ENCODE data around the gene AGBL1.
"Not testable (repeated sequence)": the region's sequence is repeated elsewhere in the genome, so short reads cannot be mapped to it uniquely, and the experiment has no call there.

The AGBL1 gene

GRCh38 chr15:86849558-86850285, 770.1 kb downstream of the AGBL1 start:
- in situ Hi-C loops (cut with HindIII; ENCODE audit: low sequenced_read_pairs) = no loop called here

DNA sequence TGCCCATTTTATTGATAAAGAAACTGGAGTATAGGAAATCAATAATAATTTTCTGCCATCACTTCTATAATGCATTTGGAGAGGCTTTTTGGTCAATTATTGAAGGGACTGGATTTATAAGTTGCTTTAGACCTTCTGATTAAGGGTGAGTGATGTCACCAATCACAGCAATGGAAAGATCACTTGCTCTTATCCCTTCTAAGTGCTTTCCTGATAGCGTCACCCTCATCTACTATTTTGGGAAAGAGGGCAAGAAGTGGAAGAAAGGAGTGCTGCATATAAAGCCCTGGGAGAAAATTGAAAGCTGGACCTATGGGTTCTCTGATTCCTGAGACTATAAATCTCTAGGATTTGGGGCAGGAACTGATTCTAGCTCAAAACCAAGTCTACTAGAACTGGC, 771.3 kb downstream of the AGBL1 start:
- in situ Hi-C loops (cut with HindIII; ENCODE audit: low sequenced_read_pairs) = no loop called here

- in situ Hi-C loops (cut with HindIII; ENCODE audit: low sequenced_read_pairs) = no loop called here
Observed at GRCh38 chr15:86852741-86853140, 773.1 kb downstream of the AGBL1 start.

DNA sequence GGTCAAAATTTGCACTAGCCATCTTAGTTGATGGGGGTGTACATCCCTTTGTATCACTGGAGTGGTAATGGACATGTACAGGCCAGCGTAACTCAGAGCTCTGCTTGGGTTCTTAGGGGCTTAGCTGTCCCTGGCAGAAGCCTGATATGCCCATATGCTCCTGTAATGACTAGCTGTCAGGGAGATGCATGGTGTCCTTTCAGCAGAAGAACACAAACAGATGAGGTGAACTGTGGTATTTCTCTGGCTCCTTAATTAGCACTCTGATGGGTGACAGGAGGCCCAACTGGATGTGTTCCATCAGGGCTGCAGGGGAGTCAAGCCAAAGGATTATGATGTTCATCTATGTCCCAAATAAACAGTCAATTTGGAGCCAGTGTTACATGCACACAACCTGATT, 774.5 kb downstream of the AGBL1 start:
- in situ Hi-C loops (cut with HindIII; ENCODE audit: low sequenced_read_pairs) = no loop called here

DNA sequence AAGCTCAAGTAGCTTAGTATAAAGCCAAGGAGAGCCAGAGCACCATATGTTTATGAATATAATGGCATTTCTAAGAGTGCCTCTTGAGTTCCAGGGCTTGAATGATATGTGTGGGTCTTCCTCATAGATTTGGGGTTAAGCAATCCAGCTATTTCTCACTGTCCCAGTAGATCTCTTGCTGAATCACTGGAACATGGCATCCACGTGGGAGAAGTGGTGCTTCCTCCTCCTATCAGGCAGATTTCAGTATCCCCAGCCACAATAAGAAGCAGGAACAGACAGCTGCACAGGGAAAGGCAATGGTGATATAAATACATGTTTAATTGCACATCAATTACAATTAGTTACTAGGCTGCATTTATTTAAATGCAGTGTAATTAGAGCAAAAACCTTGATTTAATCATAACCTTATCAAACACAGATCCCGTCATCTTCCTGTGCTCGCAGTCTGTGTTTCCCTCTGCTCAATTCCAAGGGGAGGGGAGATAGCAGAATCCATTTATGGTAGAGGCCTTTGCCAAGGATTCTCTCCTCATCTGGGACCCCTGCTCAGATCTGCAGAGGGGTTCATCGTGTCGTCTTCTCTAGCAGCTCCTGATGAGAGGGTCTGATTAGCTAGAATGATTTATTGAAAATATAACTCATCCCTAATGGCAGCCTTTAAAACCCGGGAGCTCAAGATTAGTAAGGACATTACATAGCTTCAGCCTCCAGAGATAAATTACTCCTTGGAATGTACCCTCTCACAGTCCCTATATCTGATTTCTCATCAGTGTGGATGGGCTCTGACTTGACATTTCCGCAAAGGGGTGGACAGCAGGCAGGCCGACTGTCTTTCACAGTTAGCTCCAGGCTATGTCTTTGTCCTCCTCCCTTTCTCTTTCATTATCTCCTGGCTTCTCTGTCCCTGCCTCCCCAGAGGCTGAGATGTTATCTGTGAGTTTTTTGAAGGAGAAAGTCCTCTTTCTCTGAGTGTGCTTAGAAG, 775.9 kb downstream of the AGBL1 start:
- in situ Hi-C loops (cut with HindIII; ENCODE audit: low sequenced_read_pairs) = loop anchor here (5.0 kb wide), 1 partner anchor 48 kb away; no protein-coding TSS in a partner anchor

DNA sequence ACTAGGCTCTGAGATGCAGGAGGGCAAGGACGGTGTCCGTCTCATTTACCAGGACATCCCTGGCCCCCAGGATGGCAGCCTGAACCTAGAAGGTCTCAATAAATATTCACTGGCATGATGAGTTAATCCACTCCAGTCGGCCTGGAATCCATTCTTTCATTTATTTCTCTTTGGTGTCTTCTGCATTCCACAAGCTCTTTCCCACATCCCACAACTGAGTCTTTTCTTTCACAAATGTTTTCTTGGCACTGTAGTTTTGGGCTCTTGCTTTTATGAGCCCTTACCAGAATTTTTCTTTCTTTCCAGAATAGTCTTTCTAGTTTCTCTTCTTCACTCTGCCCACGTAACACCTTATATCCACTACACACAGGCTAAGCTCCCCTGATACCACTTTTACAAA, 778.0 kb downstream of the AGBL1 start:
- in situ Hi-C loops (cut with HindIII; ENCODE audit: low sequenced_read_pairs) = loop anchor here (5.0 kb wide), 1 partner anchor 50 kb away; no protein-coding TSS in a partner anchor

- in situ Hi-C loops (cut with HindIII; ENCODE audit: low sequenced_read_pairs) = no loop called here
Observed at GRCh38 chr15:86863226-86863915, 783.7 kb downstream of the AGBL1 start.

DNA sequence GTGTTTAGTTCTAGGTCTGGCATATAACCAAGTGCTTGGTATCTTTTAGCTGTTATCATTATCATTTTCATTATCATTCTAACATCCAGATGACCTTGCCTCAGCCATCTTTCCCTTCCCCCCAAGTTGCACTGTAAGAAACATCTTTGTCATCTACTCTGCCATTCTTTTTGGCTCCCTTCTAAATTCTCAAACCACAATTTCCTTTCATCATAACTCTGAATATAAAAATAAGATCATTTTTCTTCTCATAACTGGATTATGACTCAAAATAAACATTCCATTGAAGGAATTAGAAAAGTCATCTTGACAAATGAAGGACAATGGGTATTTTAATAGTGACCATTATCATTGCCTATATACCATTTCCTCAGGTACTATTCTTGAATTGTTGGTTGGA, 786.2 kb downstream of the AGBL1 start:
- in situ Hi-C loops (cut with HindIII; ENCODE audit: low sequenced_read_pairs) = no loop called here

- in situ Hi-C loops (cut with HindIII; ENCODE audit: low sequenced_read_pairs) = no loop called here
Observed at GRCh38 chr15:86870846-86871245, 791.2 kb downstream of the AGBL1 start.

DNA sequence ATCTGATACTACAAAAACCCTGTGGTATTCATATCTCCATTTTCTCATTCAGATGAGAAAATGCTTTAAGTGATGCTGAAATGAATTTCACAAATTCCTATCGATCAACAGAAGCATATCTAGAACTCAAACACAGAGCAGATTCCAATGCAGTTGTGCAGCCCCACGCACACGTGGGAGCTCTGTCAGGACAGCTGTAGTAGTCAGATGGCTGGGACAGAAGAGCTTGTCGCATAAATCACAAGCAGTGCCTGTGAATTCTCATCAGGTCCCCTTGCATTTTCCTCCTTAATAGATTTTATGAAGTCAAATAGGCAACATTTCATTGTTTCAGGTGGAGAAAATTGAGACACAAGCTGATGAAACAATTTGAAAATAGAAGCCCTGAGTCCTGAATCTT, 792.3 kb downstream of the AGBL1 start:
- in situ Hi-C loops (cut with HindIII; ENCODE audit: low sequenced_read_pairs) = no loop called here

DNA sequence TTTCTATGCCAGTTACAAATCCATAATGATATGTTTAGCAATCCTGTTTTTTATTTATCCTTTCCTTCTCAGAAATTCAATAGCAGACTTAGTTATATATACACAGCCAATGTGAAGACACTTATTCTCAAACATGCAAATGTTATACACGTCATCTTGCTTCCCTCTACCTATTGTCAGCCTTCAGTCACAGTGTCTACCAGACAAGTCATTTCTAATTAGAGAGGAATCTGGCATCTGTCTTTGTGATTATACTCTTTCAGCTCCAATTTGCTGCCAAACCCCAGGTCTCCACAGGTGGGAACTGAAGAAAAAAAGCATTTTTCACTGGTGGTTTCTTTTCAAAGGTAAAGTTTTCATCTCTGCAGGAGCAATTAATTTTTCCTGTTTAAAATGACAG, 793.1 kb downstream of the AGBL1 start:
- in situ Hi-C loops (cut with HindIII; ENCODE audit: low sequenced_read_pairs) = no loop called here

DNA sequence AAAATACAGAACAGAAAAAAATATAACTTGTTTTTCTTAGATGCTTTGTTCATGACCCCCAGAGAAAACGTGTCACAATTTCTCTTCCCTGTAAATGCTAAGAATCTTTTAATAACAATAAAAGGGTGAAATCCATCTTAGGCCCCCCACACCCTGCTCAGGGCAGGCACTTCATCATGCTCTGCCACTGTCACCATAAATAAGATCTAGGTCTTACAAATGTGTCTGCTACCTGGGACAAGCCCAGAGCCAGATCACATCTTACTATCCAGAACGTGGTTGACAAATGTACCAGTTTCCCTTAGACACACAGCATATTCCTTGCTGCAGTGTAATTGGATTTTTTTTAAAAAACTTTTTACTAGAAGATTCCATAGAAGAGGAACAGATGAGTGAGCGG, 795.4 kb downstream of the AGBL1 start:
- in situ Hi-C loops (cut with HindIII; ENCODE audit: low sequenced_read_pairs) = no loop called here

DNA sequence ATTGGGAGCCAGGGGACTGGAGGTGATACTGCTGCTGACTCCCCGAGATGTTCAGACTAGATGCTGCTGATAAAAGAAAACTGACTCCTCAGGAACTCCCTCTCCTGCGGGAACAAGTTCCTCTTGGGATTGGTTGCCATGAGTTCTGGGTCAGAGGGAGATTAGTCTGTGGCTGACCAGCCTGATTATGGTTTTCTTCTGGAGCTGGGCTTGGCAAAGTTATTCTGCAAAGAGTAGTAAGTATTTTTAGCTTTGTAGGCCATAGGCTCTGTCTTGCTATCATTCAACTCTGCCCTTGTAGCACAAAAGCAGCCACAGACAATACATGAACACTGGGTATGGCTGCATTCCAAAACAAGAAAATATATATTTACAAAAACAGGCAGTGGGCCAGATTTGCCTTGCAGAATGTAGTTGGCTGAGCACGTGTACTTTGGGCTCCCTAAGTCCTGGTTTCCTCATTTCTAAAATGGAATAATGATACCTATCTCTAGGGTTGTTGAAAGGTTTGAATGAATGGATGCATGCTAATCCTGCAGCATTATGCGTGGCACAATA, 796.8 kb downstream of the AGBL1 start:
- in situ Hi-C loops (cut with HindIII; ENCODE audit: low sequenced_read_pairs) = no loop called here

DNA sequence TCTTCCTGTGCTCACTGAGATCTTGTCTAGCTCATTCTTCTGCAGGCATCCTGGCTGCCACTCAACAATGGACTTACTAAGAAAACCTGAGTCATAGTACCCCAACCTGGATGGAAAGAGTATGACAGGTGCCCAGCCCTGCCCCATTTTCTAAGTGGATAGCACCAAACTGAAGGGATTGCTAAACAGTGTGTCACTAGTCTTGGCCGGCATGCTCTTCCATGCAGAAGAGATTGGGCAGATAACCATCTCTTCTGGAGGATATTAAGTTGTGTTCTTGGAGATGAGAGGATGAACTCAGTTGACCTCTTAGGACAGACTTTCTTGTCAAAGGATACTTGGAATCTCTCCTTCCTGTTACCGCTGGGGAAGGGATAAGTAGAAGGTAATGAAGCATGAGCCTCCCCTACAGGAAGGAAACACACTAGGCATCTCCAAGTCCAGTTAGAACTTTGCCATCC, 797.5 kb downstream of the AGBL1 start:
- in situ Hi-C loops (cut with HindIII; ENCODE audit: low sequenced_read_pairs) = no loop called here

DNA sequence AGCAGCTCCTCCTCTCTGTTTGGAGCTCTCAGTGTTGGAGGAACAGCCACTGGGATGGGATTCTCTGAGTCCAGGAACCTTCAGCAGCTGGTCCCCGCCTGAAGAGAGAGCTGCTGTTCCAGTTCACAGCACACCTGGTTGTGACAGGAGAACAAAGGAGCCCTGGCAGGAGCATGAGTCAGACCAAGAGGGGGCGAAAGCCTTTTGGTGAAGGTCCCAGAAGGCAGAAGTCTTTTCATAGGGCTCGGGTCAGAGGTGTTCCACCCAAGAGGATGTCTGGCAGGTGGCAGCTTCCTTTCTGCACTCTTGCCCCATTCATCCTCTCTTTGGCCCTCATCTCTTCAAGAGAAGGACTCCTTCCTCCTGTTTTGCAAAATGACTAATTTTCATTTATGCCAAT, 799.2 kb downstream of the AGBL1 start:
- in situ Hi-C loops (cut with HindIII; ENCODE audit: low sequenced_read_pairs) = not testable (repeated sequence)

- in situ Hi-C loops (cut with HindIII; ENCODE audit: low sequenced_read_pairs) = no loop called here
Observed at GRCh38 chr15:86879250-86880229, 799.9 kb downstream of the AGBL1 start.

DNA sequence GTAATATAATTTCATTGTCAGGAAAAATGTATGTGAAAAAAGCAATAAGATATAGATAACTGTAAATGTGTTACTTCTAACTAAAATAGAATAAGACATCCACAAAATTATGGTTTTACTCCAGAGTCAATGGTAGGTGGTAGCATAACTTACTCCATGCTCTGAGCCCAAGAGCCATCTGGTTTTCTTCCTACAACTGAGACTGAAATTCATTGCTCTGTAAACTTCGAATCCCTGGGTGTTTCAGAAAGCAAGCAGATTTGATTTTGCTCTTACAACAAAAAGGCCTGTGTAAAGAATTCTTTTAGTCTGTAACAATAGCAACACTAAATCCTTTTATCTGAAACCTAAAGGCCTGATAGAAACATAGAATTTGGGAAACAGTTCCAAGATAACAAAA, 805.9 kb downstream of the AGBL1 start:
- in situ Hi-C loops (cut with HindIII; ENCODE audit: low sequenced_read_pairs) = no loop called here

DNA sequence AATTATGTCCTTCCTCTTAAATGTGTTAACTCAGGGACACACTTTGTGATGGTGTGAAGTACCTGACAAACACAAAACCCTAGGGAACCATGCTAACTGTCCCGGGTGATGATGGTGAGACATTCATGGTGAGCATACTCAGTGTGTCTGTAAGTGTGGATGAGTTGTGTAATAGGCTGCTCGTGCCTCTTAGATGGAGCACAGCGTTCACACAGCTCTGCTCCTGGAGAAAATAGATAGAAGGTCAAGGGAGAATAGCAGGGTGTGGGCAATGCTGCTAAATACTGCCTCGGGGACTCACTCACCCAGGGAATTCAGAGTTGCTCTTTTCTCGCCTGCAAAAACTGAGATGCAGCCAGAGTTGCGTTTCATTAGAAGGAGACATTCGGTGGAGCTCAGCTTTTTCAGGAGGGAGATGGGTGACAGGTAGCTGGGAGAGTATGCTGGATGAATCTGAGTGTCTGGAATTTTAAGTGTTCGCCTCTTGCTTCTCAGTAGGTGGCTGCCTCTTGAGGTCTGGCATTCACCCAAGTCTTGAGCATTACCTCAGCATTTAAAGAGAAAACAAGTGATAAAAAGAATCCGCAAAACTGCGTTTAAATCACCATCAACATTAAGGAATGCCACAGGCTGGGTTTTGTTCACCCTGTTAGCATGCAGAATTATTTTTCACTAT, 813.2 kb downstream of the AGBL1 start:
- in situ Hi-C loops (cut with HindIII; ENCODE audit: low sequenced_read_pairs) = no loop called here

DNA sequence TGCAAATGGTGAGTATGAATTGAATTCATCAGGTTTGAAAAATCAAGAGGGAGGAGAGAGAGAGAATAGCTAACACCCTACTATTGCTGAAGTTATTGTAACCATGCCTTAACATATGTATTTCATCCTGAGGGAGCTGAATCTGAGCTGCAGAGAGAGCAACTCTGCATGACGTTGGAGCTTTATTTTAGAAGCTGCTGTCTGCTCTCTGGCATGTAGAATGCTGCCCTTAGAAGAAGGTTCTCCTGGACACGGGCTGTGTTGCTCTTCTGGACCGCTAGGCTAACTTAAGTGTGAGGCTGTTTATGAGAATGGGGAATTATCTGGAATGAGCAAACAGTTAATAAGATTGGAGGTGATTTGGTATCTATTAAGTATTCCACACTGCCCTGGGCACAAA, 814.6 kb downstream of the AGBL1 start:
- in situ Hi-C loops (cut with HindIII; ENCODE audit: low sequenced_read_pairs) = no loop called here

Measured in endothelial cell of hepatic sinusoid (primary cell).